ENCODE measurements around the gene MEF2C.

DNA sequence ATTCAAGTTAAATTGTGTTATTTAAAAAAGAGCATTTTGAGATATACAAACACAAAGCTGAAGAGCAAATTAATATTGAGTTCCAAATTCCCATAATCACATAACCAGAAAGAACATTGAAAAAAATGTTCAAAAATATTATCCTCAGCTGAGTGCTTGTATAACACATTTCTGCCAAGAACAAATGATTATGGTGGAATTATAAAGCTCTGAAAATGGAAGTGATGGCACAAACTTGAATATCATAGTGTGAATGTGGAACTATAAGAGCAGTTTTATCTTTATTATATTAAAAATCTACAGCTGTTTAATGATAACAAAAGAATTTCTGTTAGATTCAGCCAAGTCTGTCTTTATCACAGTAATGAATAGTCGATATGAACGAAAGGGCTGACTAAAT lies 117.8 kb downstream of the MEF2C start:
- TF ChIP-seq, protein P1, sequence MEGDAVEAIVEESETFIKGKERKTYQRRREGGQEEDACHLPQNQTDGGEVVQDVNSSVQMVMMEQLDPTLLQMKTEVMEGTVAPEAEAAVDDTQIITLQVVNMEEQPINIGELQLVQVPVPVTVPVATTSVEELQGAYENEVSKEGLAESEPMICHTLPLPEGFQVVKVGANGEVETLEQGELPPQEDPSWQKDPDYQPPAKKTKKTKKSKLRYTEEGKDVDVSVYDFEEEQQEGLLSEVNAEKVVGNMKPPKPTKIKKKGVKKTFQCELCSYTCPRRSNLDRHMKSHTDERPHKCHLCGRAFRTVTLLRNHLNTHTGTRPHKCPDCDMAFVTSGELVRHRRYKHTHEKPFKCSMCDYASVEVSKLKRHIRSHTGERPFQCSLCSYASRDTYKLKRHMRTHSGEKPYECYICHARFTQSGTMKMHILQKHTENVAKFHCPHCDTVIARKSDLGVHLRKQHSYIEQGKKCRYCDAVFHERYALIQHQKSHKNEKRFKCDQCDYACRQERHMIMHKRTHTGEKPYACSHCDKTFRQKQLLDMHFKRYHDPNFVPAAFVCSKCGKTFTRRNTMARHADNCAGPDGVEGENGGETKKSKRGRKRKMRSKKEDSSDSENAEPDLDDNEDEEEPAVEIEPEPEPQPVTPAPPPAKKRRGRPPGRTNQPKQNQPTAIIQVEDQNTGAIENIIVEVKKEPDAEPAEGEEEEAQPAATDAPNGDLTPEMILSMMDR (IDR thresholded peaks at IDR 0.05), result no peak
- TF ChIP-seq NR3C1 (CRISPR knock-in tag; conservative IDR thresholded peaks at IDR 0.05; ENCODE audit: low read depth) (no peak), TP53 (CRISPR knock-in tag; IDR thresholded peaks at IDR 0.05) (no peak), ZBTB21 (CRISPR knock-in tag; IDR thresholded peaks at IDR 0.05; ENCODE audit: borderline replicate concordance) (no peak), CREB1 (CRISPR knock-in tag; IDR thresholded peaks at IDR 0.05) (no peak), NFYB (CRISPR knock-in tag; conservative IDR thresholded peaks at IDR 0.05; ENCODE audit: low read depth) (no peak), FOXK1 (CRISPR knock-in tag; IDR thresholded peaks at IDR 0.05) (no peak)
- TF ChIP-seq, protein P2, sequence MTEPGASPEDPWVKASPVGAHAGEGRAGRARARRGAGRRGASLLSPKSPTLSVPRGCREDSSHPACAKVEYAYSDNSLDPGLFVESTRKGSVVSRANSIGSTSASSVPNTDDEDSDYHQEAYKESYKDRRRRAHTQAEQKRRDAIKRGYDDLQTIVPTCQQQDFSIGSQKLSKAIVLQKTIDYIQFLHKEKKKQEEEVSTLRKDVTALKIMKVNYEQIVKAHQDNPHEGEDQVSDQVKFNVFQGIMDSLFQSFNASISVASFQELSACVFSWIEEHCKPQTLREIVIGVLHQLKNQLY (CRISPR knock-in tag; IDR thresholded peaks at IDR 0.05), result no peak
- TF ChIP-seq, protein P3, sequence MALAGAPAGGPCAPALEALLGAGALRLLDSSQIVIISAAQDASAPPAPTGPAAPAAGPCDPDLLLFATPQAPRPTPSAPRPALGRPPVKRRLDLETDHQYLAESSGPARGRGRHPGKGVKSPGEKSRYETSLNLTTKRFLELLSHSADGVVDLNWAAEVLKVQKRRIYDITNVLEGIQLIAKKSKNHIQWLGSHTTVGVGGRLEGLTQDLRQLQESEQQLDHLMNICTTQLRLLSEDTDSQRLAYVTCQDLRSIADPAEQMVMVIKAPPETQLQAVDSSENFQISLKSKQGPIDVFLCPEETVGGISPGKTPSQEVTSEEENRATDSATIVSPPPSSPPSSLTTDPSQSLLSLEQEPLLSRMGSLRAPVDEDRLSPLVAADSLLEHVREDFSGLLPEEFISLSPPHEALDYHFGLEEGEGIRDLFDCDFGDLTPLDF (CRISPR knock-in tag; IDR thresholded peaks at IDR 0.05), result no peak
- TF ChIP-seq, protein P4, sequence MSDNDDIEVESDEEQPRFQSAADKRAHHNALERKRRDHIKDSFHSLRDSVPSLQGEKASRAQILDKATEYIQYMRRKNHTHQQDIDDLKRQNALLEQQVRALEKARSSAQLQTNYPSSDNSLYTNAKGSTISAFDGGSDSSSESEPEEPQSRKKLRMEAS (CRISPR knock-in tag; IDR thresholded peaks at IDR 0.05), result no peak
- TF ChIP-seq, protein P5, sequence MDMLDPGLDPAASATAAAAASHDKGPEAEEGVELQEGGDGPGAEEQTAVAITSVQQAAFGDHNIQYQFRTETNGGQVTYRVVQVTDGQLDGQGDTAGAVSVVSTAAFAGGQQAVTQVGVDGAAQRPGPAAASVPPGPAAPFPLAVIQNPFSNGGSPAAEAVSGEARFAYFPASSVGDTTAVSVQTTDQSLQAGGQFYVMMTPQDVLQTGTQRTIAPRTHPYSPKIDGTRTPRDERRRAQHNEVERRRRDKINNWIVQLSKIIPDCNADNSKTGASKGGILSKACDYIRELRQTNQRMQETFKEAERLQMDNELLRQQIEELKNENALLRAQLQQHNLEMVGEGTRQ (CRISPR knock-in tag; IDR thresholded peaks at IDR 0.05), result no peak
- TF ChIP-seq, protein P6, sequence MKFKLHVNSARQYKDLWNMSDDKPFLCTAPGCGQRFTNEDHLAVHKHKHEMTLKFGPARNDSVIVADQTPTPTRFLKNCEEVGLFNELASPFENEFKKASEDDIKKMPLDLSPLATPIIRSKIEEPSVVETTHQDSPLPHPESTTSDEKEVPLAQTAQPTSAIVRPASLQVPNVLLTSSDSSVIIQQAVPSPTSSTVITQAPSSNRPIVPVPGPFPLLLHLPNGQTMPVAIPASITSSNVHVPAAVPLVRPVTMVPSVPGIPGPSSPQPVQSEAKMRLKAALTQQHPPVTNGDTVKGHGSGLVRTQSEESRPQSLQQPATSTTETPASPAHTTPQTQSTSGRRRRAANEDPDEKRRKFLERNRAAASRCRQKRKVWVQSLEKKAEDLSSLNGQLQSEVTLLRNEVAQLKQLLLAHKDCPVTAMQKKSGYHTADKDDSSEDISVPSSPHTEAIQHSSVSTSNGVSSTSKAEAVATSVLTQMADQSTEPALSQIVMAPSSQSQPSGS (CRISPR knock-in tag; IDR thresholded peaks at IDR 0.05; ENCODE audit: borderline replicate concordance, low read depth), result no peak
- TF ChIP-seq, protein P7, sequence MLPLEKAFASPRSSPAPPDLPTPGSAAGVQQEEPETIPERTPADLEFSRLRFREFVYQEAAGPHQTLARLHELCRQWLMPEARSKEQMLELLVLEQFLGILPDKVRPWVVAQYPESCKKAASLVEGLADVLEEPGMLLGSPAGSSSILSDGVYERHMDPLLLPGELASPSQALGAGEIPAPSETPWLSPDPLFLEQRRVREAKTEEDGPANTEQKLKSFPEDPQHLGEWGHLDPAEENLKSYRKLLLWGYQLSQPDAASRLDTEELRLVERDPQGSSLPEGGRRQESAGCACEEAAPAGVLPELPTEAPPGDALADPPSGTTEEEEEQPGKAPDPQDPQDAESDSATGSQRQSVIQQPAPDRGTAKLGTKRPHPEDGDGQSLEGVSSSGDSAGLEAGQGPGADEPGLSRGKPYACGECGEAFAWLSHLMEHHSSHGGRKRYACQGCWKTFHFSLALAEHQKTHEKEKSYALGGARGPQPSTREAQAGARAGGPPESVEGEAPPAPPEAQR (CRISPR knock-in tag; IDR thresholded peaks at IDR 0.05), result no peak
- TF ChIP-seq, protein P8, sequence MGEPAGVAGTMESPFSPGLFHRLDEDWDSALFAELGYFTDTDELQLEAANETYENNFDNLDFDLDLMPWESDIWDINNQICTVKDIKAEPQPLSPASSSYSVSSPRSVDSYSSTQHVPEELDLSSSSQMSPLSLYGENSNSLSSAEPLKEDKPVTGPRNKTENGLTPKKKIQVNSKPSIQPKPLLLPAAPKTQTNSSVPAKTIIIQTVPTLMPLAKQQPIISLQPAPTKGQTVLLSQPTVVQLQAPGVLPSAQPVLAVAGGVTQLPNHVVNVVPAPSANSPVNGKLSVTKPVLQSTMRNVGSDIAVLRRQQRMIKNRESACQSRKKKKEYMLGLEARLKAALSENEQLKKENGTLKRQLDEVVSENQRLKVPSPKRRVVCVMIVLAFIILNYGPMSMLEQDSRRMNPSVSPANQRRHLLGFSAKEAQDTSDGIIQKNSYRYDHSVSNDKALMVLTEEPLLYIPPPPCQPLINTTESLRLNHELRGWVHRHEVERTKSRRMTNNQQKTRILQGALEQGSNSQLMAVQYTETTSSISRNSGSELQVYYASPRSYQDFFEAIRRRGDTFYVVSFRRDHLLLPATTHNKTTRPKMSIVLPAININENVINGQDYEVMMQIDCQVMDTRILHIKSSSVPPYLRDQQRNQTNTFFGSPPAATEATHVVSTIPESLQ (CRISPR knock-in tag; IDR thresholded peaks at IDR 0.05), result no peak
